HG03139 (cell line): ENCODE data around the gene RASGRP3.
"Not testable (repeated sequence)": the region's sequence is repeated elsewhere in the genome, so short reads cannot be mapped to it uniquely, and the experiment has no call there.

ENCODE experiments used
- ATAC-seq: cut with Tn5 transposase; IDR thresholded peaks from one replicate; pipeline ENCODE4 v1.9.1; 2021; ENCODE audit not compliant: unreplicated experiment

Gene RASGRP3

GRCh38 chr2:33457556-33458247 lies 18.7 kb upstream of the RASGRP3 start:
- peak; percentile 90 for ATAC-seq

- no peak for ATAC-seq
These were observed 18.1 kb upstream of the RASGRP3 start for GRCh38 chr2:33458248-33458819.

GRCh38 chr2:33459745-33460144 lies 16.7 kb upstream of the RASGRP3 start:
- no peak for ATAC-seq

GRCh38 chr2:33462512-33462911 lies 13.9 kb upstream of the RASGRP3 start:
- not testable (repeated sequence) for ATAC-seq

- no peak for ATAC-seq
These were observed 9.0 kb upstream of the RASGRP3 start for GRCh38 chr2:33467413-33467812.

GRCh38 chr2:33469238-33469637 lies 7.2 kb upstream of the RASGRP3 start:
- ATAC-seq: no peak

DNA sequence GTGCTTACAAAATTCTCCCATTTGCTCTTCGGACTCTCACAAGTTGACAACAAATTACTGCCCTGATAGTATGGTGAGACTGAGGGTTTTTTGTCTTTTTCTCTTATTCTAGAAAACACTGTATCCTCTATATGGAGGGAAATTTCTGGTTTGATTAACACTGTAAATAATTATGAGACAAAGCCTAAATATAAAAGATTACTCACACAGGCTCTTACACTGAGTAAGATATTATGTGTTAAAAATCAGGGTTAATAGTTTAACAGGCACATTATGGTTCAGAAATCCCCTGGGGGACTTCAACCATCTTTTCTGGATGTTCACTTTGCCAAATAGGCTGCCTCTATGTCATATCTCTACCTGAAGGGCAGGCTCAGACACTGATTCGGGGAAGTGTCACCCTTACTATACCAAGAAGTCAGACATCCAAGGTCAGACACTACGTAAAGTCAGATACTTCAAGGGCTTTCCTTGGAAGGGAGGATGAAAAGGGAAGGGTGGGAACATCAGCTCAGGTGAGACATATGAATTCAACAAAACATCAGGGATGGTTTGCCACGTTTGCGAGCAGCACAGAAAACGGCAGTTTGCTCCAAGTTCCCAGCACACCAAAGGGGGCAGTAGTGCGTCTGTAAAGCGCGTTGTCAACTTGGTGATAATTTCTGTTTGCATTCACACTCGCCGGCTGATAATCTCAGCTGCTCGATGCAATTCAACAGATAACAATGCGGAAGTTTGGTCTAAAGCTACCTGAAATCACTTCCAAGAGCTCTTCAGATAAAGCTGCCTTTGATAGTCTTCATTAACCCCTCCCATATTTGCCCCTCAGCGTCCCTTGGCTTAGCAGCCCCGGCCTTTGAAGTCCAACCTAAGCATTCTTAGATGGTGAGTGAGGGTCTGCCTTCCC lies 972 bp upstream of the RASGRP3 start:
- ATAC-seq: peak; percentile 45

- no peak for ATAC-seq
These were observed 343 bp downstream of the RASGRP3 start for GRCh38 chr2:33476793-33477190.

- ATAC-seq: peak; percentile 26
These were observed 1.3 kb downstream of the RASGRP3 start for GRCh38 chr2:33477473-33478468.

- ATAC-seq: no peak
These were observed 2.7 kb downstream of the RASGRP3 start for GRCh38 chr2:33478968-33479731.

DNA sequence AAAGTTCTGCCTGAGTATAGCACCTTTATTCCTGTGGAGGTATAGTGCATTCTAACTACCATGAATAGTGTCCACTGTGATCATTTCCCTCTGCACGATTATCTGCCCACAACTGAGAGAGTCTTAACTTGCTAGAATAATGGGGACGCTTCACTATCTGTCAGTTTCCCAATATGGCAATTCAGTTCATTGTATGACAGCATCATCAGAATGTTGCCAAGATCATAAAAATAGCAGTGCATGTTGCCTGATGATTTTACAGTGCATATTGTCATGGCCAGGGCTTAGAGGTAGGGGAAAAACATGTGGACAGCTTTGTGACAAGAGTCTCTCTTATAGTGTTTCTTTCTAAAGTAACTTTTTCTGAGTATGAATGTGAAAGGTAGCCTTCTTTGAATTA lies 6.1 kb downstream of the RASGRP3 start:
- no peak for ATAC-seq

GRCh38 chr2:33484042-33484621 lies 7.7 kb downstream of the RASGRP3 start:
- ATAC-seq: no peak

- ATAC-seq: no peak
These were observed 8.6 kb downstream of the RASGRP3 start for GRCh38 chr2:33485051-33485450.

GRCh38 chr2:33486544-33486943 lies 10.1 kb downstream of the RASGRP3 start:
- ATAC-seq: no peak

DNA sequence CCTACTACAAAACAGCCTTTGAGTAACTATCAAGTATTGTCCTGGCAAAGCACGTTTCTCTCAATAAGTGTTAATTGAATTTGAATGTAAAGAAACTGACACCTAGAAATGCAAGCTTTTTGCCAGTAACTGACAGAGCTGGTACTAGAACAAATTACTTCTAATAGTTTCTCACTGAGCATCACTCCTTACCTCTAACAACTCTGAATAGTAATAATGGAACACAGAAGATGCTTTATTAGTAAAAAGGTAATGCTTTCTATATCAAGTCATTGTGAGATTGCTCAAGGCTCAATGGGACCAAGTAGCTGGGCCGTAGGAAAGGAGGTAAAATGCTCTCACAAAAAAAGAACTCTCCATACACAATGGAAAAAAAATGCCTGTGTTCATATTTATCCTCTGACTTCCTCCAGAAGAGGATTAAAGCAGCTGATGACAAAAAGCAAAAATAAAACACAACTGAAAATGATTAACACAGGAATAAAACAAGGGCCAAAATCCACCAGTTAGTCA lies 11.8 kb downstream of the RASGRP3 start:
- peak; percentile 28 for ATAC-seq

DNA sequence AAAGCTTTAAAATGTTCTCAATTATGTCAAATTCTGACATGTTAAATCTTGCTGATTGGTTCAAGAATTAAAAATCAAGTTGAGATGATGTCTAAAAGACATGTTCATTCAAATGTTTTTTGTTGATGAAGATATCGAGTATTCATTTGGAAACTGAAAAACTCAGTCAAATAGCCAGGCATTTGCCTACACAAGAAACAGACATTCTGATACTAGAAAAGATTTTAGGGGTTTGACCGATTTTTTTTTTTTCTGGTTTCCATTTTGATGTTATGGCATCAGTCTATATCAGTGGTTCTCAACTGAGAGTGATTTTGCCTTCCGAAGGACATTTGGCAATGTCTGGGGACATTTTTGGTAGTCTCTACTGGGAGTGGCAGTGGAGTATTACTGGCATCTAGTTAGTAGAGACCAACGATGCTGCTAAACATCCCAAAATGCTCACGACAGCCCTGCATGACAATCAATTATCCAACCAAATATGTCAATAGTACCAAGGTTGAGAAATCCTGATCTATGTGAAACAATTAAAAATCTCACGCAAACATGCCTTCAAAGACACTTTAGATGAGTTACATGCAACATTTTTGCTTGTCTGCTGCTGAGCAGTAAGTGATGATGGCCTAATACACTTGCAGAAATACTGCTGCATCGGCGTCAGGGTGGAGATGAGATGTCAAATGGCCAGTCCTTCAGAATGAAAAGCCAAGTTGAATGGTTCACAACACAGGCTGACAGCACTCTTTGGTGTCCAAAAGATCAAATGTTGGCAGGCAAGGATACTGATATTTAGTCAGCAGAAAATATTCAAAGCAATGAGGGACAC lies 12.5 kb downstream of the RASGRP3 start:
- peak; percentile 46 for ATAC-seq

GRCh38 chr2:33489835-33490431 lies 13.5 kb downstream of the RASGRP3 start:
- ATAC-seq: no peak

DNA sequence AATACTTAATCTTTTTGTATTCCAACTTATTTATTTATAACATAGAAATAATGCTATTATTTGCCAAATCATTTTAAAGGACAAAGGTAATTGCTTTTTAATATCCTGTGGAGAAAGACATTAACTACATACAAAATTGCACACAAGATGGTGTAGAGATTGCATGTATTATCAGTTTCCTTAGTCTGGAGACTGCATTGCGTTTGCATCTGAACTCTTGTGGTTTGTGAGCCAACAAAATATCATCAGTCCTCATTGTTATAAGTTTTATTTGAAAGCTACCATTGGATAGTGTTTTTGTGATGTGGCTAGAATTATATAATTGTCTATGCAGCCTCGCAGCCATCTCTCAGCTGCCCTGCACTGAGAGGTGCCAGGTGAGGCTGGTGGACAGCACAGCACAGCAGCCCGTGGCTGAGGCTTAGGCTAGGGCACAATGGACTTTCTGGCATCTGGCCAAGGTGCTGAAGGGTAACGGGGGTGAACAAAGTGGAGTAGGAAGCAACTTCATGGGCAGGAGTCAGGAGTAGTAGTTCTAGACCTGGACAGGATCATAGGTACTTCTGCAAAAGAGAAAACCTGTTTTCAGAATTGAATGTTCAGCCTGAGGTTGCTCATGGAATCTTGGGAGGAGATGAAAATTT lies 15.1 kb downstream of the RASGRP3 start:
- ATAC-seq: no peak
